GM12801 (cell line): ENCODE measurements around the gene MAST4.

Source experiments
- CTCF ChIP-seq: IDR thresholded peaks from one replicate; pipeline ENCODE4 v1.5.1; 2011; ENCODE audit warnings: control low read depth; ENCODE audit not compliant: insufficient read length; ENCODE audit errors: extremely low read depth

The MAST4 gene

GRCh38 chr5:66738136-66738535 lies 141.9 kb downstream of the MAST4 start:
- no peak for TF ChIP-seq CTCF

GRCh38 chr5:66739021-66739420 lies 142.8 kb downstream of the MAST4 start:
- no peak for TF ChIP-seq CTCF

GRCh38 chr5:66739951-66740350 lies 143.8 kb downstream of the MAST4 start:
- no peak for TF ChIP-seq CTCF

GRCh38 chr5:66741394-66741793 lies 145.2 kb downstream of the MAST4 start:
- no peak for TF ChIP-seq CTCF

- TF ChIP-seq CTCF: no peak
These were observed 146.1 kb downstream of the MAST4 start for GRCh38 chr5:66742083-66742895.

GRCh38 chr5:66742896-66743247 lies 146.7 kb downstream of the MAST4 start:
- TF ChIP-seq CTCF: no peak

- no peak for TF ChIP-seq CTCF
These were observed 147.2 kb downstream of the MAST4 start for GRCh38 chr5:66743344-66743743.
